SIG-M5 (cell line): ENCODE results near the gene KRTAP9-6.
"Not testable (repeated sequence)": the region's sequence is repeated elsewhere in the genome, so short reads cannot be mapped to it uniquely, and the experiment has no call there.

Experiments used
- DNase-seq: peaks from one replicate; lab custom pipeline; 2025; lab: John Stamatoyannopoulos, UW

The KRTAP9-6 gene

DNA sequence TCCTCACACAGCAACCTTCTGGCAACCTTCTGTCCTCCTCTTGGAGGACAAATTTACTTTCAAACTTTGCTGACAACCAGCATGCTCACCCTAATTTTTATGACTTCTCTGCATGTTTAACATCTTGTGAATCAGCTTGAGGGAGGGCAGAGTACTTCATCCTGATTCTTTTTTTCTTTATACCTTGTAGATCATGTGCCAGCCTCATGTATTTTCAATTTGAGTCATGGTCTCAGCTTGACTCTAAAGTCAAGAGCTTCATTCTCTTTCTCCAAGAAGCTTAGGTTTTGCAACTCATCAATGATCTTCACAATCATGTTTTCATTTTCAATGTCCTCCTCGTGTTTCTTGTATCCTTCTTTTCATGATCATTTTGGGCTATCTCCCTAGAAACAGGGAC, 6.7 kb downstream of the KRTAP9-6 start:
- DNase-seq = no peak

DNA sequence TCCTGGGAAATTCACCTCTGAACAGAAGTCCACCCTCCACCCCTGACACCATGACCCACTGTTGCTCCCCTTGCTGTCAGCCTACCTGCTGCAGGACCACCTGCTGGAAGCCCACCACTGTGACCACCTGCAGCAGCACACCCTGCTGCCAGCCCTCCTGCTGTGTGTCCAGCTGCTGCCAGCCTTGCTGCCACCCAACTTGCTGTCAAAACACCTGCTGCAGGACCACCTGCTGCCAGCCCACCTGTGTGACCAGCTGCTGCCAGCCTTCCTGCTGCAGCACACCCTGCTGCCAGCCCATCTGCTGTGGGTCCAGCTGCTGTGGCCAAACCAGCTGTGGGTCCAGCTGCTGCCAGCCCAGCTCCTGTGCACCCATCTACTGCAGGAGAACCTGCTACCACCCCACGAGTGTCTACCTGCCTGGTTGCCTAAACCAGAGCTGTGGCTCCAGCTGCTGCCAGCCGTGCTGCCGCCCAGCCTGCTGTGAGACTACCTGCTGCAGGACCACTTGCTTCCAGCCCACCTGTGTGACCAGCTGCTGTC, 10.5 kb downstream of the KRTAP9-6 start, which contains the start of gene KRTAP9-7:
KRTAP9-7 (plus strand) TSS at position 51 of the 543 bp plus-strand sequence; CDS start at position 51, 0 bp downstream.
- DNase-seq = not testable (repeated sequence)

GRCh38 chr17:41278176-41278955, 13.2 kb downstream of the KRTAP9-6 start:
- DNase-seq = no peak

GRCh38 chr17:41284043-41284442, 18.9 kb downstream of the KRTAP9-6 start:
- no peak for DNase-seq

GRCh38 chr17:41284546-41284945, 19.4 kb downstream of the KRTAP9-6 start:
- DNase-seq = no peak

DNA sequence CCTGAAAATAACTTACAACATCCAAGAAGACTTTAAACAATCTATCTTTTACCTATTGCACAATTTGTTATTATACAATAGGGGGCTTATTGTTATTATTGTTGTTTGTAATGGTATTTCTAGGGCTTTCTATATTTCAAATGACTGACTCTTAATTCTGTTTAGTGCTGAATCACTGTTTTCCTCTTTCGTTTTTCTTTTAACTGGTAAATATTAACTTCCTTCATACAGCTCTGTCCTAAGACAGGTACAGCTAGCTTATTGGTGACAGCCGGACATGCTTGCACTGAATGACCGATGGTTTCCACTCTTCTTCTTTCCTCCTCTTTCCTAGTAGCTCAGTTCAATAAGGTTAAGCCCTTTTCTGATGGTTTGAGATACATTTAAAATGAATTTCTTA, 21.9 kb downstream of the KRTAP9-6 start:
- DNase-seq = no peak

GRCh38 chr17:41294016-41294415, 28.8 kb downstream of the KRTAP9-6 start:
- DNase-seq = no peak

DNA sequence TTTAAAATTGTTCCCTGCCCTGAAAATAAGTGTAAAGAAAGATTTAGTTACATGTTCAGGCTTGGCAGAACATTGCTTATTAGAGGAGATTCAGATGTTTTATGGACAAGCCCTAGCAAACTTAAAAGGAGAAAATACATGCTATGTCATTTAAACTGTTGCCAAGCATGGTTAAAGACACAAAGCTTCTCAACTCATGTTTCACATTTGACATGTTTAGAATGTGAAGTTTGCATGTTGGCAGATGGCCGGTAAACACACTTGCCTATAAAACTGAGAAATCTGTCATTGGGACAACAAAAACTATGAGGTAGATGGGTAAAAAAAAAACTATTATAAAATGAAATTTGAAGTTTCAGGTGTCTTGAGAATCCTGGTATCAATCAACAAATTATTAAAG, 31.7 kb downstream of the KRTAP9-6 start:
- DNase-seq = no peak

DNA sequence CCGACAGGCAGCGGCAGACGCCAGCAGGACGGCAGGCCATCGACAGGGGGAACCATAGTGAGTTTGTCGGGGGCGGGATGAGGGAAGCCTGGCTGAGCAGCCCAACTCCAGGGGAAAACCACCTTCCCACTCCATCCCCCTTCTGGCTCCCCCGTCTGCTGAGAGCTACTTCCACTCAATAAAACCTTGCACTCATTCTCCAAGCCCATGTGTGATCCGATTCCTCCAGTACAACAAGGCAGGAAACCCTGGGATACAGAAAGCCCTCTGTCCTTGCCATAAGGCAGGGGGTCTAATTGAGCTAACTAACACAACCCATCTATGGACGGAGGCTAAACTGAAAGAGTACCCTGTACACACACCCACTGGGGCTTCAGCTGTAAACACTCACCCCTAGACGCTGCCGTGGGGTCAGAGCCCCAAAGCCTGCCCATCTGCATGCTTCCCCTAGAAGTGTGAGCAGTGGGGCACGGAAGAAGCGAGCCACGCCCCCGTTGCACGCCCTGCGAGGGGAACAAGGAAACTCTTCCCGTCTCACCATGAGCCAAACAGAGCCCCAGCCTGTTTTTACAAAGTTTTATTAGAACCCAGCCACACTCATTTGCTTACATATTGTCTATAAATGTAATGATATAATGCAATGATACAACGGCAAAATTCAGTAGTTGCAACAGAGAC, 33.4 kb downstream of the KRTAP9-6 start:
- no peak for DNase-seq

- DNase-seq = no peak
These were observed 36.1 kb downstream of the KRTAP9-6 start for GRCh38 chr17:41301204-41301790.

DNA sequence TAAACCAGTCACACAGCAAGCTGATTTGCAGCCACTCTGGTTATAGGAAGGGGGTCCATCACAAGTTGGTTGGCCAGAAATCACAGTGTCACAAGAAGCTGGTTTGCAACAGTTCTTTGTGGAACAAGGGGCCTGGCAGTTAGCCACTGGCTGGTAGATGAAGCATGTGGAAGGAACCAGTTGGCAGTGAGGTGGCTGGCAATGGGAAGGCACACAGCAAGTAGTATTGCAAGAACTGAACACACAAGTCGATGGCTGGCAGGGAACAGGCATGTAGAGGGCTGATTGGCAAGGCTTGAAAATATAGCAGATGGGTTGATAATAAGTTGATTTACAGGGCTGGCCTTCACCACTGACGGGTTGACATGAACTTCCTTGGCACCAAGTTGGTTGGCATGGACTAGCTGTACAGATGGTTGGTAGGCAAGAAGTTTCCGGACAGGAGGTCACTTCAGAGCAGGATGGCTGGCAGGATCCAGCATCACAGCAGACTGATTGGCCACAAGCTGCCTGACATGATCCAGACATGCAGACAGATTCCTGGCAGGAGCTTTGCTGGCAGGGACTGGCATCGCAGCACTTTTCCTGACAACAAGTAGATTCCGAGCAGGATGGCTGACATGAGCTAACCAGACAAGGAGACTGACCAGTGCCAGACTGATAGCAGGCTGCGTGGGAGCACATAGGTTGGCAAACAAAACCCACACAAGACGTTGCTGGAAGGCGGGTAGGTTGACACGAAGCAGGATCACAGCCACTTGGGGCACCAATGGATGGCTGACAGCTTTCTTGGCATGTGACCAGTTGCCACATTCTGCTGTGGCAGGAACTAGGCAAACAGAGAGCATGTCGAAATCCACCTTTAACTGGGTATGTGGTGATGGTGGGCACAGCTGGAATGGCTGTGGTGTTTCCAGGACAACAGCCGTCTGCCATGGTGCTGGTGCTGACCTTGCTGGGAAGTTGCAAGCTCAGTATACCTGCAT, 37.0 kb downstream of the KRTAP9-6 start, which contains the start of gene KRTAP29-1:
KRTAP29-1 (minus strand) TSS at position 936 of the 986 bp plus-strand sequence; CDS start at position 936, 0 bp downstream.
- DNase-seq = no peak

DNA sequence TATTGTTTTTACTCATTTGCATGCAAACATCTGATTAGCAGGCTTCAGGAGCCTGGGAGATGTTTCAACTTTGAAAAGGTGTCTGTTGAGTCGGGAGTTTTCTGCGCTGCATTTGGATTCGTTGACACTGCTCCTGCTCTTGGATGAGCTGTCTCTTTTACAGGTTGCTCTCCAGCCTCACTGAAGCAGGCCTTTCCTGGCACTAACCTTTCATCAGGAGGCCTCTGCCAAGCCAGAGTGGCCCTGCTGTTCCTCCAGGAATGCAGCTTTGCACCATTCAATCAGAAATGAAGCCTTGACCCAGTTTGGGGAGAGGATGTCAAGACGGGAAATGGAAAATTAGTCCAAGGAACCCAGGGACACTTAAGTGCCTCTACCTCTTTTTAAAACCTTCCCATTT, 37.8 kb downstream of the KRTAP9-6 start:
- DNase-seq = no peak

DNA sequence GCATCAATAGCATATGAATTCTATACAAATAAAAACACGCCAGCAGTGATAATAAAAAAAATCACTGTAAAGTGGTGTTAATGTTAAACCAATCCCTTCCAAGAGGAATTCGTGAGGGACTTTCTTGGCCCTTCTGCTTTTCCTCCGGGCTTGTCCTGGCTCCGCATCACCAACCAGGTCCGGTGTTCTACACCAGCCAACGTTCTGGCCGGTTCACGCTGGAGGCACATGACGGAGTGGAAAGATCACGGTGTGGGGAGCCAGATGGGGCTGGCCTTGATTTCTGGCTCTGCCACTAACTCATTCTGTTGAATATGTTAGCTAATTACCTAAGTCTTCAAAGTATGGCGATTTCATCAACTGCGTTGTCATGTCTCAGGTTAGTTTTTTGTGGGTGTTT, 38.9 kb downstream of the KRTAP9-6 start:
- DNase-seq = no peak

- DNase-seq = no peak
These were observed 42.5 kb downstream of the KRTAP9-6 start for GRCh38 chr17:41307647-41308046.

DNA sequence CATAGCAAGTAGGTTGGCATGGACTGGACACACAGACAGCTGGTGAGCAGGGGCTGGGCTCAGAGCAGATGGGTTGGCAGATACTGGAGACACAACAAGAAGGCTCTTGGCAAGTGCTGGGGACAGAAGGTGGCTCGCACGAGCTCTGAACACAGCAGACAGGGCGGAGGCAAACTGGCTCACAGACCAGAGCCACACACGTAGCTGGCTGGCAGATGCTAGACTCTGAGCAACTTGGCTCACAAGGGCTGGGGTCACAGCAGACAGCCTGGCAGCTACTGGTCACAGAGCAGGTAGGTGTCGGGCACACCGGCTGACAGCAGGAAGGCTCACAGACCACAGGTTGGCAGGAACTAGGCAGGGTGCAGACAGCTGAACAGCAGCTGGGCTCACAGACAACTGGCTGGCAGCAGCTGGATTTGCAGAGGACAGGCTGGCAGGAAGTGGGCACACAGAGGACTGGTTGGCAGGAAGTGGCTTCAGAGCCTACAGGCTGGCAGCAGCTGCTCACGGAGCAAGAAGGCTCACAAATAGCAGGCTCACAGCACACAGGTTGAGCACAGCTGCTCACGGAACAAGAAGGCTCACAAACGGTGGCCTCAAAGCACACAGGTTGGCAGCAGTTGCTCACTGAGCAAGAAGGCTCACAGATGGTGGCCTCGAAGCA, 43.2 kb downstream of the KRTAP9-6 start:
- no peak for DNase-seq

DNA sequence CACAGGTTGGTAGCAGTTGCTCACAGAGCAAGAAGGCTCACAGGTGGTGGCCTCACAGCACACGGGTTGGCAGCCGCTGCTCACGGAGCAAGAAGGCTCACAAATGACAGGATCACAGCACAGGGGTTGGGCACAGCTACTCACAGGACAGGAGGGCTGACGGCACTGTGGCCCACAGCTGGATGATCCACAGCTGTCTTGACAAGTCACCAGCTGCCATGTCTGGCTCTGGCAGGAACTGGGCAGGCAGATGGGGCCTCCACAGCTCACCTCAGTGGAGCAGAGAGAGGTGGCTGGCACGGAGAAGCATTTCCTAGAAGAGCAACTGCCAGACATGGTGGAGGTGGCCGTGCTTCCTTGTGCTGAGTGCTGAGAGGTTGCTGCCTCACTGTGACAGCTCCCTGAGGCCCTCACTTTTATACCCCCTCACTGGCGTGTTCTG, 43.8 kb downstream of the KRTAP9-6 start, which contains the start of gene KRTAP16-1:
KRTAP16-1 (minus strand) TSS at position 392 of the 442 bp plus-strand sequence; CDS start at position 336, 56 bp downstream.
- no peak for DNase-seq

DNA sequence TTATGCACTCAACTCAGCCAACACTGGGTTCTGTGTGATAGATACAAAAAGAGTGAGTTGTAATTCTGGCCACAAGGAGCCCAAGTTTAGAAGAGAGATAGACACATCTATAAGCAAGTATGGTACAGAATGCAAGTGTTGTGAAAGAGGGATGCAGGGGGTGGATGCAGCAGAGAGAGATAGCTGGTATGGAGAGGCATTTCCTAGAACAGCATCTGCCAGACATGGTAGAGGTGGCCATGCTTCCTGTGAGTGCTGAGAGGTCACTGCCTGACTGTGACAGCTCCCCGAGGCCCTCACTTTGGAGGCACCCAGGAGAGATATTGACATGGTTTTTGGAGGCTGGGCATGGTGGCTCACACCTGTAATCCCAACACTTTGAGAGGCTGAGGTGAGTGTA, 45.9 kb downstream of the KRTAP9-6 start:
- no peak for DNase-seq

- no peak for DNase-seq
These were observed 50.1 kb downstream of the KRTAP9-6 start, which contains the start of gene KRTAP17-1 for GRCh38 chr17:41315204-41315794. TSS of gene KRTAP17-1 (minus strand) at chr17:41315710. CDS start at chr17:41315650, 60 bp downstream.
